ENCODE data around the gene RNFT2. TPM values are rescaled to one million over a fixed set of nuclear protein-coding genes. Genes with fewer than 3 reads are reported as not detected.

The RNFT2 gene
- 0.36 and 3.7 TPM in 2 replicates for total RNA-seq

GRCh38 chr12:116737774-116738657, at the start of gene RNFT2, which contains the start of gene SPRING1:
Gene RNFT2, plus strand, starts transcription at chr12:116738315. Its CDS starts 2,183 bp downstream, at chr12:116740498.
Gene SPRING1, minus strand, starts transcription at chr12:116738069. Its CDS starts 169 bp downstream, at chr12:116737900.

GRCh38 chr12:116881325-116881876, 143.3 kb downstream of the RNFT2 start, which contains the start of gene HRK:
Gene HRK, minus strand, starts transcription at chr12:116881441. Its CDS starts 134 bp downstream, at chr12:116881307.

Other genes starting within 250 kb of the RNFT2 start
- not detected in 2 replicates for gene MAP1LC3B2, start 178.9 kb upstream of the RNFT2 start, total RNA-seq
- gene SPRING1, start 246 bp upstream of the RNFT2 start, total RNA-seq = 15.9 and 24.3 TPM in 2 replicates
- gene HRK, start 143.1 kb downstream of the RNFT2 start, total RNA-seq = not detected in 2 replicates
- 19.9 and 20.9 TPM in 2 replicates for gene FBXW8, start 172.6 kb downstream of the RNFT2 start, total RNA-seq

All from cardiac atrium fibroblast (primary cell).